Measurements from ENCODE around the gene PALM. TPM values are rescaled to one million over a fixed set of nuclear protein-coding genes. Genes with fewer than 3 reads are reported as not detected.
"Not testable (repeated sequence)": the region's sequence is repeated elsewhere in the genome, so short reads cannot be mapped to it uniquely, and the experiment has no call there.

PALM gene
- total RNA-seq, 1 experiment from 2014 or later: 10.8 TPM

- intact Hi-C loops (cut with micrococcal nuclease): no loop called here
- TF ChIP-seq EZH2 (IDR thresholded peaks at IDR 0.05; ENCODE audit: low read length, unreplicated experiment): no peak
- TF ChIP-seq EZH2phosphoT487 (IDR thresholded peaks at IDR 0.05; ENCODE audit: borderline replicate concordance, low read length): no peak
- TF ChIP-seq CTCF (conservative IDR thresholded peaks at IDR 0.05; ENCODE audit: low read depth, low read length): no peak
- Histone ChIP-seq H3K4me3 (ENCODE audit: low read length) (no peak overlapping the region), H3K27ac (ENCODE audit: low read length) (no peak overlapping the region), H3K9me2 (replicated peaks; ENCODE audit: low read length) (no peaks in the 10 kb centered on the region), H4K20me1 (ENCODE audit: low read length) (no peaks in the 10 kb centered on the region), H3K4me2 (ENCODE audit: low read length) (no peak overlapping the region), H3K9ac (ENCODE audit: low read length) (no peak overlapping the region), H3K36me3 (ENCODE audit: low read depth, low read length) (no peaks in the 10 kb centered on the region), H3K27me3 (ENCODE audit: low read length) (no peaks in the 10 kb centered on the region), H3F3A (ENCODE audit: low read length, unreplicated experiment) (no peaks in the 10 kb centered on the region), H3K4me1 (ENCODE audit: insufficient read depth, low read length) (no peaks in the 10 kb centered on the region), H3K79me2 (ENCODE audit: low read length) (no peaks in the 10 kb centered on the region), H3K9me3 (ENCODE audit: low read length) (no peaks in the 10 kb centered on the region), H2AFZ (ENCODE audit: low read length) (no peak overlapping the region)
- ATAC-seq: no peak
- ChIA-PET POLR2A (ENCODE audit: unreplicated experiment) (no interaction called here), CTCF (no interaction called here)
- DNase-seq: no peak
- no TSS peak for BruUV-seq (replicated peaks)
Measured at GRCh38 chr19:694481-695351, 14.0 kb upstream of the PALM start.

DNA sequence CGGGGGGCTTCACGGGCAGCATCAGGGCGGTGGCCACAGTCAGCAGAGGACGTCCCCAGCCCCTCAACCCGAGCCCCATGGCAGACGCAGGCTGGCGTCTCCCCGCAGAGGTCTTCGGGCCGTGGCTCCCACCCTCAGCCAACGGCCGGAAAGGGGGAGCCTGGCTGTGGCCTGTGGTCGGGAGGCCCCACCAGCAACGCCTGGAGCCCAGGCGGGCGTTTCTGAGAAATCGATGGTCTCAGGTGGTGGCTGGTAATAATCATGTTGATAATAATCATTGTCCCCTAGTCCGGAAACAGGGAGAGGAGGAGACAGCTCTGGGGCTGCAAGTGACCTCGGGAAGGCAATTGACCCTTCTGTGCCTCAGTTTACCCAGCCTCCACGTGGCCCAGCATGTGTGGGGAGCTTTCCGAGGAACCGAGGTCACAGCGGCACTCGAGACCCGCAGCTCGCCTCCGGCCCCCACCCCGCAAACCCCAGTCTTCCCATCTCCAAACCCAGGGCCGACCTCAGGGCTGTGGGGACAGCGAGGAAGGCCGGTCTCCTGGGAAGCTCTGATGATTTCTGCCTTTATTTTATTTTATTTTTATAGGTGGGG is 13.3 kb upstream of the PALM start, which contains the start of gene PRSS57:
PRSS57 (minus strand) TSS at position 101 of the 598 bp plus-strand sequence; CDS start at position 79, 22 bp downstream.
- TF ChIP-seq EZH2 (IDR thresholded peaks at IDR 0.05; ENCODE audit: low read length, unreplicated experiment) (no peak), CTCF (conservative IDR thresholded peaks at IDR 0.05; ENCODE audit: low read depth, low read length) (no peak)
- Histone ChIP-seq H3K79me2 (ENCODE audit: low read length) (no peaks in the 10 kb centered on the region), H4K20me1 (ENCODE audit: low read length) (no peaks in the 10 kb centered on the region), H3K4me1 (ENCODE audit: insufficient read depth, low read length) (no peaks in the 10 kb centered on the region), H3K27me3 (ENCODE audit: low read length) (no peaks in the 10 kb centered on the region), H3K27ac (ENCODE audit: low read length) (no peak within 1 kb of the TSS), H3K36me3 (ENCODE audit: low read depth, low read length) (no peaks in the 10 kb centered on the region), H3K9me3 (ENCODE audit: low read length) (no peaks in the 10 kb centered on the region), H3K4me2 (ENCODE audit: low read length) (no peak within 1 kb of the TSS), H3K9ac (ENCODE audit: low read length) (no peak within 1 kb of the TSS), H3K4me3 (ENCODE audit: low read length) (no peak within 1 kb of the TSS), H3K9me2 (replicated peaks; ENCODE audit: low read length) (no peaks in the 10 kb centered on the region), H3F3A (ENCODE audit: low read length, unreplicated experiment) (no peaks in the 10 kb centered on the region), H2AFZ (ENCODE audit: low read length) (no peak within 1 kb of the TSS)
- CTCF ChIA-PET: no interaction called here
- intact Hi-C loops (cut with micrococcal nuclease): no loop called here
- POLR2A ChIA-PET (ENCODE audit: unreplicated experiment): no interaction called here
- DNase-seq (no peak), ATAC-seq (no peak)
- BruUV-seq (replicated peaks): no TSS peak

DNA sequence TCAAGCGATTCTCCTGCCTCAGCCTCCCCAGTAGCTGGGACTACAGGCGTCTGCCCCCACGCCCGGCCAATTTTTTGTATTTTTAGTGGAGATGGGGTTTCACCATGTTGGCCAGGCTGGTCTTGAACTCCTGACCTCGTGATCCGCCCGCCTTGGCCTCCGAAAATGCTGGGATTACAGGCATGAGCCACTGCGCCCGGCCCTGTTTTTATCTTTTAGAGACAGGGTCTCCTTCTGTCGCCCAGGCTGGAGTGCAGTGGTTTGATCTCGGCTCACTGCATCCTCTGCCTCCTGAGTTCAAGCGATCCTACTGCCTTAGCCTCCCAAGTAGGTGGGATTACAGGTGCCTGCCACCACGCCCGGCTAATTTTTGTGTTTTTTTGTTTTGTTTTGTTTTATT is 10.2 kb upstream of the PALM start:
- H2AFZ ChIP-seq (ENCODE audit: low read length); POLR2A ChIA-PET (ENCODE audit: unreplicated experiment); H3K4me3 ChIP-seq (ENCODE audit: low read length); intact Hi-C loops (cut with micrococcal nuclease); CTCF ChIA-PET; H3K4me1 ChIP-seq (ENCODE audit: insufficient read depth, low read length); ATAC-seq; BruUV-seq (replicated peaks); H3K27me3 ChIP-seq (ENCODE audit: low read length); H3K79me2 ChIP-seq (ENCODE audit: low read length); H3K9me2 ChIP-seq (replicated peaks; ENCODE audit: low read length); H3K27ac ChIP-seq (ENCODE audit: low read length); H3K9ac ChIP-seq (ENCODE audit: low read length); H4K20me1 ChIP-seq (ENCODE audit: low read length); H3F3A ChIP-seq (ENCODE audit: low read length, unreplicated experiment); DNase-seq; H3K36me3 ChIP-seq (ENCODE audit: low read depth, low read length); H3K4me2 ChIP-seq (ENCODE audit: low read length); H3K9me3 ChIP-seq (ENCODE audit: low read length): not testable (repeated sequence)

DNA sequence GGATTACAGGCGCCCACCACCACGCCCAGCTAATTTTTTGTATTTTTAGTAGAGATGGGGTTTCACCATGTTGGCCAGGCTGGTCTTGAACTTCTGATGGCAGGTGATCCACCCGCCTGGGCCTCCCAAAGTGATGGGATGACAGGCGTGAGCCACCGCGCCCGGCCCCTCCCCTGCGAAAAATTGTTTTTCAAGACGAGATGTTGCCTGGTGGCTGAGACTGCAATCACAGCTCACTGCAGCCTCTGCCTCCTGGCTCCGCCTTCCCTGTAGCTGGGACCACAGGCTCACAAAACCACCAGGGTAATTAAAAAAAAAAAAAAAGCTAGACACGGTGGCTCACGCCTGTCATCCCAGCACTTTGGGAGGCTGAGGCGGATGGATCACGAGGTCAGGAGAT is 8.8 kb upstream of the PALM start:
- POLR2A ChIA-PET (ENCODE audit: unreplicated experiment): interaction anchor here (0.6 kb wide), 1 partner anchor 19 kb away, joined by 8 read pairs; no protein-coding TSS in a partner anchor
- ATAC-seq, DNase-seq: not testable (repeated sequence)

GRCh38 chr19:702847-703246 is 5.9 kb upstream of the PALM start:
- H3F3A ChIP-seq (ENCODE audit: low read length, unreplicated experiment); H3K4me3 ChIP-seq (ENCODE audit: low read length); H3K9ac ChIP-seq (ENCODE audit: low read length); DNase-seq; H3K9me3 ChIP-seq (ENCODE audit: low read length); BruUV-seq (replicated peaks); H3K4me2 ChIP-seq (ENCODE audit: low read length); H4K20me1 ChIP-seq (ENCODE audit: low read length); H3K27me3 ChIP-seq (ENCODE audit: low read length); H3K27ac ChIP-seq (ENCODE audit: low read length); H3K36me3 ChIP-seq (ENCODE audit: low read depth, low read length); ATAC-seq; CTCF ChIA-PET; POLR2A ChIA-PET (ENCODE audit: unreplicated experiment); H3K79me2 ChIP-seq (ENCODE audit: low read length); H2AFZ ChIP-seq (ENCODE audit: low read length); intact Hi-C loops (cut with micrococcal nuclease); H3K9me2 ChIP-seq (replicated peaks; ENCODE audit: low read length); H3K4me1 ChIP-seq (ENCODE audit: insufficient read depth, low read length): not testable (repeated sequence)

More for the DNA sequence above, 8.8 kb upstream of the PALM start:
- H4K20me1 ChIP-seq (ENCODE audit: low read length); H3K9ac ChIP-seq (ENCODE audit: low read length); H3K79me2 ChIP-seq (ENCODE audit: low read length); CTCF ChIA-PET; H3K4me3 ChIP-seq (ENCODE audit: low read length); BruUV-seq (replicated peaks); H3K4me2 ChIP-seq (ENCODE audit: low read length); H3K36me3 ChIP-seq (ENCODE audit: low read depth, low read length); H2AFZ ChIP-seq (ENCODE audit: low read length); intact Hi-C loops (cut with micrococcal nuclease); H3F3A ChIP-seq (ENCODE audit: low read length, unreplicated experiment); H3K9me2 ChIP-seq (replicated peaks; ENCODE audit: low read length); H3K4me1 ChIP-seq (ENCODE audit: insufficient read depth, low read length); H3K27me3 ChIP-seq (ENCODE audit: low read length); H3K9me3 ChIP-seq (ENCODE audit: low read length); H3K27ac ChIP-seq (ENCODE audit: low read length): not testable (repeated sequence)

Measured in PC-3 (cell line).